HK-2 (cell line): ENCODE measurements around the gene USP49.

Source experiments
- DNase-seq: peaks from one replicate; pipeline ENCODE4 v3.0.0-alpha.2; 2018; ENCODE audit not compliant: unreplicated experiment

Gene USP49

DNA sequence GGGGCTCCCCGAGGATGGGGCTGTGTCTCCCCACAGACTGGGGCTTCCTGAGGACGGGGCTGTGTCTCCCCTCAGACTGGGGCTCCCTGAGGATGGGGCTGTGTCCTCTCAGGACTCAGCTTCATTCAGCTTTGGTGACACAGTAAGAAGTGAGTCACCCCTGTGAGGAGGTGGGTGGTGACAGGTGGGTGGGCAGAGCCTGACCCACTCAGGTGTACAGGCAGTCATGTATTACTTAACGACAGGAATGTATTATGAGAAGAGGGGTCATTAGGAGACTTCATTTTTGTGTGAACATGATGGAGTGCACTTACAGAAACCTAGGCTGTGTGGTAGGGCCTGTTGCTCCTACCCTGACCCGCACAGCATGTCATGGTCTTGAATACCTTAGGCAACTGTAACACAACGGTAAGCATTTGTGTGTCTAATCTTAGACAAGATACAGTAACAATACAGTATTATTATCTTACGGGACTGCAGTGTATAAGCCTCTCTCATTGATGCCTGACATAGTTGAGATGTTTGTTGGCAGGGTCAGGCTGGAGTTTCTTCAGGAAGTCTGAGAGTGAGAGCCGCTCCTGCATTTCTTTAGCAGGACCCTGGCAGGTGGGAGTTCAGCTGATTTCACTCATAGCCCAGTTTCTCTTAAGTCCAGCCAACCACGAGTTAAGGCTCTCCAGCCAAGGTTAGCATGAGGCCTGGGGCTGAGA is 137.1 kb downstream of the USP49 start:
- DNase-seq, result no peak

DNA sequence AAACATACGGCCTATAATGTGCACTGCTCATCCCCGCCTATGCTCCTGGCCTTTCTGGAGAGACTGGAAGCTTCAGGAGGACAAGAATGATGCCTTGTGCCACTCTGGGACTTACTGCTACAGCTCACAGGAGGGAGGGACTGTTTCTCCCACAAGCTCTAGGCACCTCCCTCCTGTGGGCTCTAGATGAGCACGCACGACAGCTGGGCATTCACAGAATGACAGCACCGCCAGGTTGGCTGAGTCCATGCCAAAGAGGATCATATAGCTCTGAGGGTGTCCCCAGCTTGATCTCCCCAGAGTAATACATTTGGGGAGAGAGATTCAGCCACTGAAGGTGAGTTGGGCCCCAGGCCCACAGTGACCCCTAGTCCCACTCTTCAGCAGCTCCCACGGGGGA is 137.9 kb downstream of the USP49 start:
- no peak for DNase-seq

DNA sequence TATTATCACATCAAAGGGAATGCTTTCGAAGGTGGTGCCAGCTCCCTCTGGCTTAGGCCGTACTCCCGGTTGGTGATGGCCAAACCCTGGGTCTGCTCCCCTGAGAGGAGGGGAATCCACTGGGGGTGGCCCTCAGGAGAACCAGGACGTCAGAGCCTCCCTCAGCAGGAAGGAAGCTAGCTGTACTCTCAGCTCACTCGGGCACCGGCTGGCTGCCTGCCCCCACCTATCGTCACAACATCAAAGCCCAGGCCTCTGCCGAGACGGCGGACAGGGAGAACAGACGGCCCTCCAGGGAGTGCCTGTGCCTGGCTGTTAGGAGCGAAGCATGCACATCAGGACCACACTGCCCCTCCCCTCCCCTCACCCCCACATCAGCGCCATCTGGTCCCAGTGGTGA is 138.8 kb downstream of the USP49 start:
- no peak for DNase-seq

DNA sequence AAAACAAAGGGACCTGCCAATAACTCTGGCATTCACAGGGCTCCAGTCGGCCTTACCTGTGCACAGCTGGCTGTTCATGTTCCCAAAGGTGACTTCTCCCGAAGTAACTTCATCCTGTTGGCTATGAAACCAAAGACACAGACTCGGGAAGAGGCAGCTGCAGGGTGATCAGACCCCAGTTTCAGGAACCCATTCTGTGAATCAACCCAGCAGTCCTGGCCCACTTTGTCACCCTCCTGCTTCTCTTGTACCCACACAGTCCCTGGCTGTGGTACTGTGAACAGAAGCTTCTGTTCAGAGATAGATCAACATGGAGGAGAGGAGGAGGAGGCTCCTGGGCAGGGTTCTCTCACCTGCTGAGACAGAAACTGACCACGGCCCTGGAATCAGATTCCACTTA is 139.3 kb downstream of the USP49 start:
- no peak for DNase-seq

DNA sequence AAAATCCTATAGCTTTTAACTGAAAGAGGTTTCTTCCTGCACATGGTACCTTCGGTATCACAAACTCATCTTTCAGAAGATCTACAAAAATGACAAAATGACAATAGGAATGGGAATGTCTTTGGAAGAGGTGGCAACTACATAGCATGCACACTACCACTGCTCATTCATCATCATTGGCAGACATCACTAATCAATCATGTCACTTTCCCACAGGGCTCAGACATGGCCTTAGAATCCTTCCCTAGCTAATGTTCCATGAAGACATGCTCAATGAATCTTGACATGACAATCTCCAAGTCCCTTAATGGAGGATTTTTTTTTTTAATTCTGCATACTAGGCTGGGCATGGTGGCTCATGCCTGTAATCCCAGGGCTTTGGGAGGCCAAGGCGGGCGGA is 144.8 kb downstream of the USP49 start:
- DNase-seq, result no peak

DNA sequence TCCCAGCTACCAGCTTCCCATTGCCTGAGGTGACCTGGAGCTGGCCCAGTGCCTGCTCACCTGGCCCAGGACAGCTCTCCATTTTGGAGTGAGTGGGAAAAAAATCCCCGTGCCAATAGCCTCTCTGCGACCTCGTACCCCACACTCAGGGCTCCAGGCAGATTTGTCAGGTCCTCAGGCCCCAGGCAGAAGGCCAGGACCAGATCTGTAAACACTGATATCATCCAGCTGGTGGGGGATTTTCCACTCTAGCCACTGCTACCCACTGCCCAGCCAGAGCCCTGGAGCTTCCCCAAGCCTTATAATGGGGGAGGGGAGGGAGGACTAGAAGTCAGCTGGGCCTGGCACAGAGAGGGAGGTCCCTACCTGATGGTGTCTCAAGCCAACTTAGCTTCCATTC is 146.6 kb downstream of the USP49 start:
- no peak for DNase-seq

DNA sequence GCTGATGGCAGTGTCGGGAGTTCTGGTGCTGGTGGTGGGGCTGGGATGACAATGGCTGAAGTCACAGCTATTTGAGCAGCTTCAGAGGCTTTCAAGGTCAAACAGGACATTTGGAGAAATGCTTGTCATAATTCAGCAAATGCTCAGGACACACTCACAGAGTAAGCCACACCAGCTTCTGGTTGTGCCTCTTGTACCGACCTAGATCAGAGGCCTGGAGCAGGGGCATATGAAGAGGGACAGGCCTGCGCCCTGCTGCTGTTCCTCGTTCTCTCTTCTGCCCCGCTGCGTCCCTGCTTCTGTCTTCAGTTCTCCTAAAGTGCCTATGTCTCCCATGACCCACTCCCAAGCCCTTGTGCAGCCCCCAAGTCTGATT is 147.1 kb downstream of the USP49 start:
- DNase-seq, result no peak

DNA sequence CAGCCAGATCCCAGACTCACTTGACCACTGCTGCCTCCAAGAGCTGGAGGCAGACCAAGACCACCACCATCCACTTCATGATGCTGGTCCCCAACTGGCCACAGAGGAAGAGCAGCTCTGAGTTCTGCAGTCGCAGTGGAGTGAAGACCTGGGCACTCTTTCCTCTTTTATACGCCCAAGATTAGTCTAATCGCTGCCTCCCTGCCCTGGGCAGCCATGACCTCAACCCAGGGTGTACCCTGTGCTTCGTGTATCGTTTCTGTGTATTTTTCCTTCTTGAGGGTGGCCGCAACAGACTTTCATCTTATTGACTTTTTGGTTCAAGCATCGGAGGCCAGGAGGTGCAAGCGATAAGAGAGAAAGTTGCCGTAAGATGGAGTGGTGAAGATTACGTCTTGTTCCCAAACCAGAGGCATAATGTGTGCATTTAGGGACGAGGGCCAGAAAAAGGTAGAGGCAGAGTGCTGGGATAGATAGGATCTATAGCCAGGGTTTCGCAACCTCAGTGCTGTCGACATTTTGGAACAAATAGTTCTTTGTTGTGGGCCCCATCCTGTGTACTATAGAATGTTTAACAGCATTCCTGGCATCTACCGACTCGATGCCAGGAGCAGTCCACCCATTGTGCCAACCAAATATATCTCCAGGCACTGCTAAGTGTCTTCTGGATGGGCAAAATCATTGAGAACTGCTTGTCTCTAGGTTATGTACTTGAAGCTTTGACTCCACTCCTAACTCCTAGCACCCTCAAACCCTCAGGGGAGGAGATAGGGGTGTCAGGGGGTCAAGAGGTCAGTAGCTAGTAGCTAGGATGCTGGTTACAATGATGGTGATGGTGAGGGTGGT is 147.7 kb downstream of the USP49 start, which contains the start of gene PGC:
TSS of gene PGC (minus strand) at position 142 of the 846 bp plus-strand sequence. CDS start at position 79, 63 bp downstream.
- DNase-seq, result no peak

DNA sequence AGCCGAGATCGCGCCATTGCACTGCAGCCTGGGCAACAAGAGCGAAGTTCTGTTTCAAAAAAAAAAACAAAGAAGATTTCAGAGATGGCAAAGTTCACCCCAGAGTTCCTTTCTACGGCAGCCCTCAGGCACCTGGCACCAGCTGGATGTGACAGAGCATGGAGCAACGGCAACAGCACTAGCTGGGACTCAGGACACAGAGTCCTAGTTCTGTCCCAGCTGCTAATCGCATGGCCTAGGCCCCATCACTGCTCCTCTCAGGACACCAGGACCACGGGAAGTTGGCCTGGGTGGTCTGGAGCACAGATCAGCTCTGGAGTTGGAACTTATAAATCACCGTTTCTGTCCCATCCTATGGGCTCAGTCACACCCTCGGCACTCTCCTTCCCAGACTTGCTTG is 149.1 kb downstream of the USP49 start:
- DNase-seq, result no peak

DNA sequence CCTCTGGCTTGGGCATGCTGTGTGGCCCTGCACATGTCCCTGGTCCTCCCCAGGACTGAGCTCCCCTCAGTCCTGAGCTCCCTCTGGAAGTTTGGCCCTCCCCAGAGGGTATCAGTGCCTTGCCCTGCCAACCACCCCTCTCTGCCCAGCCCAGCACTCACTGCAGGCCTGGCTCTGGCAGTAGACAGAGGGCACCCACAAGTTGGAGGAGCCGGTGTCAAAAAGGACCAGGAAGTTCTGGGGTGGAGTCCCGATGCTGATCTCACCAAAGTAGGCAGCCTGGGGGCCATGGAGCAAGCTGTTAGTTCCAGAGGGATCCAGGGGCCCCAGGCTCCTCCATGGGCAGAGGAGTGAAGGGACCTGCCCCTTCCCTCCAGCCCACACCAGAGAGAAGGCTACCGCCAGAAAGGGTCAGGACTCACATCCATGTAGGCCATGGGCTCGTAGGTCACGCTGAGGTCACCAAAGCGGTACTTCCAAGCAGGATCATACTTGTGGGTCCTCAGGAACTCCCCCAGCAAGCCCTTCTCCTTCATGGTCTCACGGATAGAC is 150.9 kb downstream of the USP49 start:
- no peak for DNase-seq

DNA sequence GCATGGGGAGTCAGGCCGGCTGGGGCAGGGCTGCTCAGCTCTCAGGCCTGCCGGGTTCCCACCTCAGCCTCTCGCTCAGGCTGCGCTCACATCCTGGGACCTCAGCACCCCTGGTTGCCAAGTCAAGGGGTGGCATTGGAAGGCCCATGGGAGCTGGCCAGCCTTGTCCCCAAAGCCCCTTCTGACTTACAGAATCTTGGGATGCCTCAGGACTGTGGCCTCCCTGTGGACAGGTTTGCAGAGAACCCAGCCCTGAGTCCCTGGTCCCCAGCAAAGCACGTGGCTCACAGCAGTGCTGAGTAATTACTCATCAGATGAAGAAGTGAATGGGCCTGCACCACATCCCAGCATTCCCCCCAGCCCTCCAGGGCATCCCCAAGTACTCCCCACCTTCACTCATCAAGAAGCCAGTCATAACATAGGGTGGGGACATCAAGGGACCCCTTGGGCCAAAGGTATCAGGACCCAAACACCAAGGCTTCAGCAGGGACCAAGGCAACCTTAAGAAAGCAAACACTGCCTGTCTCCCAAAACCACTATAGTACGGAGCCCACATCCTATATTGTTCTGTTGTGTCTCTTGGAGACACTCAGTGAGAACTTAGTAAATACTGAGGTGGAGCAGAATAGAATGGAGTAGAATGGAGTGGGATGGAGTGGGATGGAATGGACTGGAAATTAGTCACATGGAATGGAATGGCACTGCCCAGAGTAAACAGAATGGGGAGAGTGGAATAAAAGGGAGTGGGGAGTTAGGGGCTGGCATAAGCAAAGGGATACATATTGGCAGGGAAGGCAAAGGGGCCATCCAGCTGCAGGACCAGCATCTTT is 151.6 kb downstream of the USP49 start:
- no peak for DNase-seq

DNA sequence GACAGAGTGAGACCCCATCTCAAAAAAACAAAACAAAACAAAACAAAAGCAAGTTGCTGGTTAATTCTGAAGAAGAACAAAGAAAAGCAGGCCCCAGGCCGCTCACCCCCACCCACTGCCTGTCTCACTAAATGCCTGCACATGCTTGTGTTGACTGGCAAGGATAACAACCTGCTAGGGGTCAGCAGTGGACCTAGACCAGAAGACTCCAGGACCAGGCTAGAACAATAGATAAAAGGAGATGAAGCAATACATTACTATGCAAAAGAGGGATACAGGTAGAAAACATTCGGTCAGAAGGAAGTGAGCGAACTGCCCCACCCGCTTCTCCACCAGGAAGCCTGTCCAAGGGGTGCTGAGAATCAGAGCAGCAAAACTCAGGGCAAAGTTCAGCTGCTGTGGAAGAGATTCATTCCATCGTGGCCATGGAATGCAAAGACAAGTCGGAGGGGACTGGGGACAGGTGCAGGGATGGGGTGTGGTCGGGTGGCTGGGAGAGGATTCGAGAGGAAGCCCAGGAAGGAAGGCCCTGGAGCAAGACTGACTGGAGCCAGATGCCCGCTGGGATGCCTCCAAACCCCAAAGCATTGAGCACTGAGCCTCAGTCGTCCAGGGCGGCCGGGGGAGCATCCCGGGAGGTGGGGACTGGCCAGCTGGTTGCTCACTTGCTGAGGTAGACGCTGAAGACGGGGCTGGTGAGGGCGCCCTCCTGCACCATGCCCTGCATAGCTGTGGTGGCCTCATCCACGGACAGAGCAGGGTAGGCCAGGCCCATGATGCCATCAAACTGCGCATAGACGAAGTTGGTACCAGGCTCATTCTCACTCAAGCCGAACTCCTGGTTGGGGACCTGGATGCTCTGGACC is 153.3 kb downstream of the USP49 start:
- DNase-seq, result no peak

DNA sequence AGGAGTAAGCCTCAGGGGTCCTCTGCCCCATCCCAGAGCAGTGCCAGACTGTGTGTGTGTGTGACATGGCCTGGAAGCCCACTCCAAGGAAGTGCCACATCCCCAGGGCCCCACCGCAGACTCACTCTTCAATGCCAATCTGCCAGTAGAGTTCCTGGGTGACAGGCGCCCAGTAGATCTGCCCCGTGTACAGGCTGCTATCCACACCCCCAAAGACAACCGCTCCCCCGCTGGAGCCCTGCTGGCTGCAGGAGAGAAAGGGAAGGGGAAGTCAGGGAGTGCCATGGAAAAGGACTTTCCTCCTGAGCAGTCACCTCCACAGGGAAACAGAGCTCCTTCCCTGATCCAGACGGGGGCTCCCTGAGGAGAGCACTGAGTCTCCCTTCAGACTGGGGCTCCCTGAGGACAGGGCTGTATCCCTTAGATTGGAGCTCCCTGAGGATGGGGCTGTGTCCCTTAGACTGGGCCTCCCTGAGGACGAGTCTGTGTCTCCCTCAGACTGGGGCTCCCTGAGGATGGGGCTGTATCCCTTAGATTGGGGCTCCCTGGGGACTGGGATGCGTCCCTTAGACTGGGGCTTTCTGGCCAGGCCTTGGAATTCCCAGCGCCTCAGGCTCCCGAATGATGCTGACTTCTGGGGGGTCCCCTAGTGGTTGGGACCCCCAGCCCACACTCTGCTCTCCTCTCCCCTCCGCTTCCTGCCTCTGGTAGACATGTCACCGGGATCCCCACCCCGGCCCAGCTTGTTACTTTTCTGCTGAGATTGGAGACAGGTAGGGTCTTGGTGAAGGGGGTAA is 154.6 kb downstream of the USP49 start:
- no peak for DNase-seq
